Measurements from ENCODE around the gene DDX39B.
A peak's percentile ranks its signal among the peaks of the same experiment; 100 is the strongest.

Gene DDX39B

DNA sequence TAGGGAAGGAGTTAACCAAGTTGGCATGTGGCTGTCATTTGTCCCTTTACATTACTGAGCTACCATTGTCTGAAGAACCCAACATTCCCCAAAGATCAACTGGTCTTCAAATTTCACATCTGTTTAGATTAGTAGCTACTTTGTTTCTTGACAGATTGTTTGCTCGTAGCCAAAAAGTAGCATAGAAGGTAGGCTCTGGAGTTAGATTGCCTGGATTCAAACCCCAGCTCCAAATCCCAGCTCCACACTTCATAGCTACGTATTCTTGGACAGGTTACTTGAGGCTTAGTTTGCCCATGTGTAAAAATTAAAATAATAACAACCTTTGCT is 6.7 kb upstream of the DDX39B start:
- no peak for DNase-seq (ENCODE audit: low read depth in 1 of 2, low spot score in 1 of 2)

DNA sequence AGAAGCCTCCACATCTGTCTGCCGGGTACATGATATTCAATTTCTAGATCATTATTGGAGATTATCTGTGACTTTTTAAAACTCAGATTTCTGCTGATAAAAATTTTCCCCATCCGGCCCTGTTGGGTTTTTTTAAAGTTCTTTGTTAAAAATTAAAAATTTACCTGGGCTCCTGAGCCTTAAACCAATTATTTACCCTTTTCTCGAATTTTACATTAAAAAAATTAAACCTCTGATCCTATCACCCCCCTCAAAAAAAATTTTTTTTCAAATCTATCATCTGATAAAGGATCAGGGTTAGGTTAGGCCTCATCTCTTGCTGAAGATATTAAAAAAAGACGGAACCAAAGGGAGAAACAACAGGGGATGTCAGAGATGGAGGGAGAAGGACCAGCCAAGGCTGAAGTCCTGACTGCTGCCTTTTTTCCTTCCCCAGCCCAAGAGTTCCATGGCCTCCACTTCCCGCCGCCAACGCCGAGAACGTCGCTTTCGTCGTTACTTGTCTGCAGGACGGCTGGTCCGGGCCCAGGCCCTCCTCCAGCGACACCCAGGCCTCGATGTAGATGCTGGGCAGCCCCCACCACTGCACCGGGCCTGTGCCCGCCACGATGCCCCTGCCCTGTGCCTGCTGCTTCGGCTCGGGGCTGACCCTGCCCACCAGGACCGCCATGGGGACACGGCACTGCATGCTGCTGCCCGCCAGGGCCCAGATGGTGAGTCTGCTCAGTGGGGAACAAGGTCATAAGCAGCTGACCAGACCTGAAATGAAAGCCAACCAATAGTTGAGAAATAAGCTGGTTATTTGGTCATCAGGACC is 6.1 kb upstream of the DDX39B start:
- DNase-seq (ENCODE audit: low read depth in 1 of 2, low spot score in 1 of 2), result no peak

DNA sequence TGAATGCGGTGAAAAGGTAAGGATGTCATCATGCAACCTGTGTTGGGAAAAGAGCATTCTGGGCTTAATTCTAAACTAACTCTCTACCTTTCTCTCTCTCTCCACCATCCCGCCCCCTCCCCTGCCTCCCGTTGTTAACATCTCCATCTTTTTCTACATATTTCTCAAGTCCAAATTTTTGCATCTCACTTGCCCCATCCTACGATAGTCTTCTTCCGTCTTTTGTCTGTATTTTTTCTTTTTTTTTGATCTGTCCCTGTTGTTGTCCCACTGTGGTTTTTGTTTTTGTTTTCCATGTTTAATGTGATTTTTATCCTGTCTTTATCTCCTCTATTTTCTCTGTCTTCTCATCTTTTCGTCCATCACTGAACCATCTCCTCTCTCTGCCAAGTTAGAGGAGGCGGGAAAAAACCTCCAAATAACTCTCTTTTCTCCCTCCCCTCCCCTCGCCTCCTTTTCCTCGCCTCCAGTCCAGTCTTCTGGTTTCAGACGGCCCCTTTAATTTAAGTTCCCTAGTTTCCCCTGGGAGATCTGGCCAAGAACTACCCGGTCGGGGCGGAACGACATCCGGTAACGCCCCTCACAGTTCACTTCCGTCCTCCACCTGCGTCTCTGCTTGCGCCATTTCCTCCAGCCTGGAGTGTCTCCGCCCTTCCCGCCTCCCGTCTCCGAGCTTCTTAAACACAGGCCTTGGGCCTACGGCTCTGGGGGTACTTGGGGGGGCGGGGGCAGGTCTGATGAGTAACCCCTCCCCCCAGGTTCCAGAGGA is 5.3 kb upstream of the DDX39B start, which contains the start of gene NFKBIL1:
TSS of gene NFKBIL1 (plus strand) at position 651 of the 769 bp plus-strand sequence. CDS start at position 738, 87 bp downstream.
- DNase-seq (ENCODE audit: low read depth in 1 of 2, low spot score in 1 of 2), result peak; percentile 78 to 81

DNA sequence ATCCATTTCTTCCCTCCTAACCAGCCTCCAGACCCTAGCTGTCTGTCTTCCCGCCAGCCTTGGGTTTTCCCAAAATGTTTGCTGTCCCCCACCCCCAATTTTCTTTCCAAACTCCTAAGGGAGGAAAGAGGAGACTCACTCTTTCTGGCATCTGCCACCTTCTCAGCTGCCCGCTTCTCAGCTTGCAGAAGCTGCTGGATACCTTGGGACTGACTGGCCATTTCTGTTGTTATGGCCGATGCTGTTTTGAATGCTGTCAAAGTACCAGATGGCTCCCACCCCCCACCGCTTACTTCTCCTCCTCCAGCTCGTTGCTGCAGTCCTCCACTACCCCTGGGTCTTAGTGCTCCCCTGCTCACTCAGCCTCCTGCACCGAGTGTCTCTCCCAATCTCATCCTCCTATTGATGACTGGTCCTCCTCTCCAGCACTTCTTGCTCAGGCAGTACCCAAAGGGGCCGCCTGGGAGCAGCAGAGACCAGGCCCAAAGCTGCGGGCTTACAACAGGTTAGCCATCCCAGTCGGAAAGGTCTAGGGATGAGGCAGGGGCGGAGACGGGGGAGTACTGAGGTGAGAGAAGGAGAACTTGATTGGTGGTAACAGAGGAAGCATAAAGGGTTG is 4.6 kb upstream of the DDX39B start, which contains the start of gene ATP6V1G2:
TSS of gene ATP6V1G2 (minus strand) at position 270 of the 619 bp plus-strand sequence. CDS start at position 221, 49 bp downstream.
- peak; percentile 64 to 82 for DNase-seq (ENCODE audit: low read depth in 1 of 2, low spot score in 1 of 2)

DNA sequence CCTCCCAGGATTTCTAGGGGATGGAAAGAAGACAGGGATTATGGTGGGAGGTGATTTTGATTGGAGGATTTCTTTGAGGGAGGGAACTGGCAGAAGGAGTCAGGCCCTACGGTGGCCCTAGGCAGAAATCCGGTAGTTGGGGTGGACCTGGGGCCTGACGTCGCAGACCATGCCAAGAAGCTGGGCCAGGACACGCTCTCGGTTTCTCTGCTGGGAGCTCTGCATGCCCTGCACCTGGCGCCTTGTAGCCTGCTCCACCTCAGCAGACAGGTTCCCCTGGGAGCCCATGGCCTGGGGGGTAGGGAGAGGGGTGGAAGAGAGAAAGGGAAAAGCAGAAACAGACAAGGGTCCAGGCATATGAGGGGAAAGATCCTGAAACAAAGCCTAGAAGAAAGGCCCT is 3.5 kb upstream of the DDX39B start:
- DNase-seq (ENCODE audit: low read depth in 1 of 2, low spot score in 1 of 2), result no peak

DNA sequence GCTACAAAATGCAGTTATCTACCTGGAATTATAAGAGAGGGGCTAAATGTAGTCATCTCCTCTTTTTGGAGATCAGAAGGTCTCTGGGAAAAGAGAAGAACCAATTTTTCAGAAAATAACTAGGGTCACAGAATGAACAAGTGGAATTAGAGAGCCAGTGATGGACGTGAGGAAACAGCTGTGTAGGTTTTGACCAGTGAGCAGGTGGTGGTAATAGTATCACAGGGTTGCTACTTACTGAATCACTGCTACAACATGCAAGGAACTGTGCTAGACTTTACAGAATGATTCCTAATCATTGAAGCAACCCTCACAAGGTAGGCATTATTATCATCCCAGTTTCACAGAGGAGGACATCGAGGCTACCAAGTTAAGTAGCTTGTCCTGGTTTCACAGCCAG is 2.9 kb upstream of the DDX39B start:
- DNase-seq (ENCODE audit: low read depth in 1 of 2, low spot score in 1 of 2), result no peak

- no peak for DNase-seq (ENCODE audit: low read depth in 1 of 2, low spot score in 1 of 2)
Measured at GRCh38 chr6:31543639-31544038, 1.8 kb upstream of the DDX39B start.

GRCh38 chr6:31541059-31541657 is 645 bp downstream of the DDX39B start:
- DNase-seq (ENCODE audit: low read depth in 1 of 2, low spot score in 1 of 2), result peak in 1 of 2 donors; percentile 49

DNA sequence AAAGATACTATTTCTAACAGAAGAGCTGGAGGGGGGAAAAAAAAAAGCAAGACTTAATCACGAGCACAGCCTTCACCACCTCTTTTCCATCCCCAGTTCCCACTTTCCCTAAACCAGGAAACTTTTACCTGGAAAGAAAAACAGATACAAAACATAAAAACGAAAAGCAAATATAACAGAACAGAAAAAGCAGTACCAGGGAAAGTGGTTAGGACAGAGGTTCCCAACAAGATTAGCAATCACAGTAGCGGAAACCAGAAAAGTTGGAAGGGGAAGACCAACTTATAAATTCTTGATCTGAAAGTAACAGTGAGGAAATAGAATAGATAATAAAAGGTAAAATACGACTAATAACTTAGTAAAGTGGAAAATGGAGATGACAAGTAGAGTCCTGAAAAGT is 1.2 kb downstream of the DDX39B start:
- no peak for DNase-seq (ENCODE audit: low read depth in 1 of 2, low spot score in 1 of 2)

DNA sequence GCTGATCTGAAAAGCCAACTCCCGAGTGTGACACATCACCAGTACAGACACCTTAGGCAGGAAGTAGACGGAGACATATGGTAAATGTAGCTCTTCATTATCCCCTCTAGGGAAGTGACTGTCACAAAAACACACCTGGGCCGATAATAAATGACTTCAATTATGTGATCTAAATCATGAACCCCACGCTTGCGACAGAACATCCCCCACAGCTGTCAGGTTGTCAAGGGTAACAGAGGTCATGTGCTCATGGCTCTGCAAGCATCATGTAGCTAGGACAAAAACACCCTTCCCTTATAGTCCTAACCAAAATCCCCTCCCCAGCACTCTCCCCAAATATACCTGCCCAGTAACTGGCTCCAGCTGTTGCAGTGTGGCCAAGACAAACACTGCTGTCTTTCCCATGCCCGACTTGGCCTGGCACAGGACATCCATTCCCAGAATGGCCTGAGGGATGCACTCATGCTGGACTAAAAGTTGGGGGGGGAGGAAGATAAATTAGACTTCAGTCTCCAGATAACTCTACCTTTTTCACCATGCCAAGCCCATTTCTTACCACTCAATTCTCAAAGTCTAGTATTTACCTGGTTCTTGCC is 2.9 kb downstream of the DDX39B start:
- DNase-seq (ENCODE audit: low read depth in 1 of 2, low spot score in 1 of 2), result no peak

- DNase-seq (ENCODE audit: low read depth in 1 of 2, low spot score in 1 of 2), result no peak
Measured at GRCh38 chr6:31535538-31536324, 6.1 kb downstream of the DDX39B start.

DNA sequence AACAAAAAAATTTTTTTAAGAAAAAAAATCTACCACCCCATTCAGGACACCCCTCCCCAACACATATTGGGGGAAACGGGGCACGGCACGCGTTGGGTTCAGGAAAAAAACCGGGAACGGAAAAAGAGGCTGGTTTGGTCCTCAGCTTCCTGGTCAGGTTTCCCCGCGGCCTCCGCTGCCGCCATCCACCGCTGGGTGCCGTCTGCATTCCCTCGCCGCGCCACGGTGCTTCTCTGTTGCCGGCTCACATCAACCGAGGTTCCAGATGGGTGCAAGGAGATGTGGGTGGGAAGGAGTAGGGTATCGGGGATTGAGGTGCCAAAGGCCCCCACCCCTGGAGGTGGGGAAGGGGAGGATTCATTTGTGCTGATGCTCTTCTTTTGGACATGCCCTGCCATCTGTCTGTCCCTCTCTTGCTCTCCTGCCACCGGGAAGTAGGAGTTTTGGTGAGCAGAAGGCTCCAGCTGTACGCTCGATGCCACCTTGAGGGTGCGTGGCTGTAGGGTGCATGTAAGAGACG is 7.2 kb downstream of the DDX39B start:
- no peak for DNase-seq (ENCODE audit: low read depth in 1 of 2, low spot score in 1 of 2)

- DNase-seq (ENCODE audit: low read depth in 1 of 2, low spot score in 1 of 2), result no peak
Measured at GRCh38 chr6:31534011-31534410, 7.8 kb downstream of the DDX39B start.

DNA sequence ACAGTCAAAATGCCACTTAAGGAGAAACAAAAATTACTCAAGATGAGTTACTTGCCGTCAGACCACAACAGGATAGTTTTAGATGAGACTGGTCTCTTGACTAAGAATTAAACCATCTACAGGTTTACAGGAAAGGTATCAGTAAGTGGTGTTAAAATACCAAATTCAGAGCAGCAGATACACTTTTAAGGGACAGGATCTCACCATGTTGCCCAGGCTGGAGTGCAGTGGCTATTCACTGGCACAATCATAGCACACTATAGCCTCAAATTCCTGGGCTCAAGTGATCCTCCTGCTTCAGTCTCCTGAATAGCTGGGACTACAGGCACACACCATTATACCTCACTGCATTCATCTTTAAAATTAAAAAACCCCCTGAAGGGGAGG is 8.4 kb downstream of the DDX39B start:
- no peak for DNase-seq (ENCODE audit: low read depth in 1 of 2, low spot score in 1 of 2)

GRCh38 chr6:31532644-31533454 is 9.0 kb downstream of the DDX39B start:
- DNase-seq (ENCODE audit: low read depth in 1 of 2, low spot score in 1 of 2), result no peak

GRCh38 chr6:31531771-31532643 is 9.8 kb downstream of the DDX39B start:
- DNase-seq (ENCODE audit: low read depth in 1 of 2, low spot score in 1 of 2), result no peak

- DNase-seq (ENCODE audit: low read depth in 1 of 2, low spot score in 1 of 2), result no peak
Measured at GRCh38 chr6:31531162-31531561, 10.6 kb downstream of the DDX39B start.

GRCh38 chr6:31530659-31531058 is 11.1 kb downstream of the DDX39B start:
- DNase-seq (ENCODE audit: low read depth in 1 of 2, low spot score in 1 of 2), result no peak
